PC-3 (cell line): ENCODE results near the gene APOL4.

ENCODE experiments used
- EZH2phosphoT487 ChIP-seq: fragments of 300-600 bp; sonication (generic); IDR thresholded peaks from 2 replicates; pipeline ENCODE4 v1.6.1; 2018; ENCODE audit warnings: mild to moderate bottlenecking, antibody characterized with exemption, low read length, borderline replicate concordance
- TF ChIP-seq, protein P1 (sequence below): fragments of 300-600 bp; sonication (generic); conservative IDR thresholded peaks from 2 replicates; pipeline ENCODE4 v1.5.1; 2017; ENCODE audit warnings: antibody characterized with exemption, low read depth, mild to moderate bottlenecking, low read length

- TF ChIP-seq EZH2phosphoT487 = no peak
- TF ChIP-seq, protein P1, sequence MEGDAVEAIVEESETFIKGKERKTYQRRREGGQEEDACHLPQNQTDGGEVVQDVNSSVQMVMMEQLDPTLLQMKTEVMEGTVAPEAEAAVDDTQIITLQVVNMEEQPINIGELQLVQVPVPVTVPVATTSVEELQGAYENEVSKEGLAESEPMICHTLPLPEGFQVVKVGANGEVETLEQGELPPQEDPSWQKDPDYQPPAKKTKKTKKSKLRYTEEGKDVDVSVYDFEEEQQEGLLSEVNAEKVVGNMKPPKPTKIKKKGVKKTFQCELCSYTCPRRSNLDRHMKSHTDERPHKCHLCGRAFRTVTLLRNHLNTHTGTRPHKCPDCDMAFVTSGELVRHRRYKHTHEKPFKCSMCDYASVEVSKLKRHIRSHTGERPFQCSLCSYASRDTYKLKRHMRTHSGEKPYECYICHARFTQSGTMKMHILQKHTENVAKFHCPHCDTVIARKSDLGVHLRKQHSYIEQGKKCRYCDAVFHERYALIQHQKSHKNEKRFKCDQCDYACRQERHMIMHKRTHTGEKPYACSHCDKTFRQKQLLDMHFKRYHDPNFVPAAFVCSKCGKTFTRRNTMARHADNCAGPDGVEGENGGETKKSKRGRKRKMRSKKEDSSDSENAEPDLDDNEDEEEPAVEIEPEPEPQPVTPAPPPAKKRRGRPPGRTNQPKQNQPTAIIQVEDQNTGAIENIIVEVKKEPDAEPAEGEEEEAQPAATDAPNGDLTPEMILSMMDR = no peak
Observed at GRCh38 chr22:36215981-36216380, 14.4 kb upstream of the APOL4 start.
